Neural cell (in vitro differentiated cells): ENCODE data around the gene SPATA31D4. TPM values are rescaled to one million over a fixed set of nuclear protein-coding genes. Genes with fewer than 3 reads are reported as not detected.

ENCODE experiments used
- H2AFZ ChIP-seq: fragments of 200-600, 300-800 bp; sonication (generic), shearing (Covaris generic); 2 replicates; pipeline ENCODE4 v1.6.0; 2014; ENCODE audit warnings: low read depth, mild to moderate bottlenecking, antibody characterized with exemption, low read length, moderate library complexity
- H3F3A ChIP-seq: fragments of 200-600 bp; shearing (Covaris generic); 2 replicates; pipeline ENCODE4 v1.6.1; 2016; ENCODE audit warnings: mild to moderate bottlenecking, moderate library complexity, mixed read lengths, antibody characterized with exemption, low read length; ENCODE audit not compliant: insufficient read depth, poor library complexity, severe bottlenecking
- H3K27ac ChIP-seq: fragments of 200-600, 300-800 bp; sonication (generic), shearing (Covaris generic); 2 replicates; pipeline ENCODE4 v1.5.1; 2014; ENCODE audit warnings: mild to moderate bottlenecking, low read length, moderate library complexity
- H3K27me3 ChIP-seq: fragments of 300-800, 200-600 bp; sonication (generic), shearing (Covaris generic); 2 replicates; pipeline ENCODE4 v1.6.0; 2014; ENCODE audit warnings: mild to moderate bottlenecking, low read depth, low read length, moderate library complexity; ENCODE audit not compliant: insufficient read depth
- H3K36me3 ChIP-seq: fragments of 300-800, 200-600 bp; sonication (generic), shearing (Covaris generic); 2 replicates; pipeline ENCODE4 v1.5.1; 2014; ENCODE audit warnings: mild to moderate bottlenecking, antibody characterized with exemption, low read length, moderate library complexity; ENCODE audit not compliant: insufficient read depth
- H3K4me2 ChIP-seq: fragments of 300-800, 200-600 bp; sonication (generic), shearing (Covaris generic); 2 replicates; pipeline ENCODE4 v1.6.0; 2014; ENCODE audit warnings: mild to moderate bottlenecking, low read length
- H3K4me3 ChIP-seq: fragments of 300-800, 200-600 bp; sonication (generic), shearing (Covaris generic); 2 replicates; pipeline ENCODE4 v1.5.1; 2014; ENCODE audit warnings: mild to moderate bottlenecking, low read length, moderate library complexity
- H3K79me2 ChIP-seq: fragments of 200-600 bp; shearing (Covaris generic); replicated peaks from 2 replicates; pipeline ENCODE4 v1.6.0; 2014; ENCODE audit warnings: mild to moderate bottlenecking, low read length, moderate library complexity; ENCODE audit not compliant: insufficient read depth
- H3K9ac ChIP-seq: fragments of 300-800, 200-600 bp; sonication (generic), shearing (Covaris generic); 2 replicates; pipeline ENCODE4 v1.6.1; 2016; ENCODE audit warnings: mild to moderate bottlenecking, low read length, mixed read lengths
- H3K9me2 ChIP-seq: fragments of 200-600 bp; shearing (Covaris generic); 2 replicates; pipeline ENCODE4 v1.6.1; 2016; ENCODE audit warnings: mild to moderate bottlenecking, low read length, mixed read lengths; ENCODE audit not compliant: insufficient read depth
- H3K9me3 ChIP-seq: fragments of 200-600, 300-800 bp; sonication (generic), shearing (Covaris generic); 2 replicates; pipeline ENCODE4 v1.6.1; 2016; ENCODE audit warnings: mild to moderate bottlenecking, mixed run types, low read length, moderate library complexity, mixed read lengths
- H4K20me1 ChIP-seq: fragments of 200-600 bp; shearing (Covaris generic); 2 replicates; pipeline ENCODE4 v1.6.1; 2016; ENCODE audit warnings: mild to moderate bottlenecking, mixed run types; ENCODE audit not compliant: insufficient read depth
- CTCF ChIP-seq: fragments of 450-650 bp; IDR thresholded peaks from 2 replicates; pipeline ENCODE4 v1.5.1; 2014; ENCODE audit warnings: antibody characterized with exemption, mild to moderate bottlenecking, moderate library complexity; ENCODE audit not compliant: poor library complexity, severe bottlenecking
- EP300 ChIP-seq: fragments of 450-650 bp; conservative IDR thresholded peaks from 2 replicates; pipeline ENCODE4 v1.6.1; 2014; ENCODE audit warnings: antibody characterized with exemption, mild to moderate bottlenecking, moderate library complexity; ENCODE audit not compliant: poor library complexity, severe bottlenecking
- EZH2 ChIP-seq: fragments of 200-600, 300-800 bp; shearing (Covaris generic), sonication (generic); IDR thresholded peaks from 2 replicates; pipeline ENCODE4 v1.6.1; 2014; ENCODE audit warnings: antibody characterized with exemption, low read length, borderline replicate concordance, mild to moderate bottlenecking; ENCODE audit not compliant: insufficient read depth, poor library complexity, severe bottlenecking
- MXI1 ChIP-seq: fragments of 450-650 bp; conservative IDR thresholded peaks from 2 replicates; pipeline ENCODE4 v1.6.1; 2014; ENCODE audit warnings: antibody characterized with exemption, mild to moderate bottlenecking; ENCODE audit not compliant: poor library complexity, severe bottlenecking
- POLR2AphosphoS5 ChIP-seq: IDR thresholded peaks from 2 replicates; pipeline ENCODE4 v1.6.1; 2012
- RAD21 ChIP-seq: fragments of 450-650 bp; conservative IDR thresholded peaks from 2 replicates; pipeline ENCODE4 v1.6.1; 2014; ENCODE audit warnings: antibody characterized with exemption, mild to moderate bottlenecking, moderate library complexity
- REST ChIP-seq: IDR thresholded peaks from 2 replicates; pipeline ENCODE4 v1.6.1; 2012; ENCODE audit warnings: borderline replicate concordance
- SMC3 ChIP-seq: fragments of 450-650 bp; conservative IDR thresholded peaks from 2 replicates; pipeline ENCODE4 v1.6.1; 2014; ENCODE audit warnings: antibody characterized with exemption, mild to moderate bottlenecking, moderate library complexity; ENCODE audit not compliant: poor library complexity
- TAF1 ChIP-seq: IDR thresholded peaks from 2 replicates; pipeline ENCODE4 v1.6.1; 2012; ENCODE audit warnings: low read depth
- polyA plus RNA-seq: library from polyadenylated mRNA; depleted of rRNA; stranded (reverse); fragments of >200 nt; gene quantifications from 2 replicates; pipeline ENCODE4 v1.2.3, GENCODE V29; 2014

SPATA31D4 gene
- polyA plus RNA-seq, 1 donor from 2014 or later: not detected

DNA sequence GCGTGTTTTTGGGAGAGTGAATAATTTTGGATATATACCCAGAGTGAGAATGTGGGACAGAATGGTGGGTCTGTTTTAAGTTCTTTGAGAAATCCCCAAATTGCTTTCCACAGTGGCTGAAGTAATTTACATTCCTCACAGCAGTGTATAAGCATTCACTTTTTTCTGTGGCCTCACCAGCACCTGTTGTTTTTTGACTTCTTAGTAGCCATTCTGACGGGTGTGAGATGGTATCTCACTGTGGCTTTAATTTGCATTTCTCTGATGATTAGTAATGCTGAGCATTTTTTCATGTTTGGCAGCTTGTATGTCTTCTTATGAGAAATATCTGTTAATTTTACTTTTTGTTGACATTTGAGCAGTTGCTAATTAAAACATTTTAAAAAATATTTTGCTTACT, 51.0 kb downstream of the SPATA31D4 start:
- Histone ChIP-seq H3K27me3 (no peaks in the 10 kb centered on the region), H3K36me3 (no peaks in the 10 kb centered on the region), H3K27ac (no peak overlapping the region), H3K9ac (no peak overlapping the region), H3K4me3 (no peak overlapping the region), H3K4me2 (no peak overlapping the region), H3K9me2 (no peaks in the 10 kb centered on the region), H3K79me2 (no peaks in the 10 kb centered on the region), H2AFZ (no peak overlapping the region), H4K20me1 (no peaks in the 10 kb centered on the region), H3F3A (no peaks in the 10 kb centered on the region), H3K9me3 (no peaks in the 10 kb centered on the region)
- no peak for TF ChIP-seq RAD21
- TF ChIP-seq MXI1: no peak
- no peak for TF ChIP-seq REST
- TF ChIP-seq CTCF: no peak
- no peak for TF ChIP-seq EZH2
- no peak for TF ChIP-seq SMC3
- no peak for TF ChIP-seq TAF1
- TF ChIP-seq EP300: no peak
- no peak for TF ChIP-seq POLR2AphosphoS5

DNA sequence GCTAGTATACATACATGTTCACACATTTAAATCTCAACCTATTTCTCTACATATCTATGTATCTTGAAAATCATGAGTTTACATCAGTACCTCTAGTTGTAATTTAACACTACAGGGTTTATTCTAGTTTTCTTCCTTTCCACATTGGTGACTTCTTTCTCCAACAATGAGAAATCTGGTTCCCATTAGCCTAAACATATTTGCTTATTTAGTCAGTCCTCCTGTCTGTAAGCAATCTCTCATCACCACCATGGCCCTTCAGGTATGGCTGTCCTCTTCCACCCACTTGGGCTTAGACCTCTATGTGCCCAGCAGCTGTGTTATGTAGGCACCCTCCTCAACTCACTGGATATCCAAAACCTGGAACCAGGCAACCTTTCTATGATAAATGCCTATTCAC, 52.3 kb downstream of the SPATA31D4 start:
- H4K20me1 ChIP-seq: no peaks in the 10 kb centered on the region
- no peaks in the 10 kb centered on the region for H3K79me2 ChIP-seq

More for the DNA sequence above, 52.3 kb downstream of the SPATA31D4 start:
- no peaks in the 10 kb centered on the region for H3K36me3 ChIP-seq
- no peak overlapping the region for H3K9ac ChIP-seq
- H3K27ac ChIP-seq: no peak overlapping the region
- no peaks in the 10 kb centered on the region for H3K27me3 ChIP-seq
- no peak overlapping the region for H3K4me2 ChIP-seq
- H3F3A ChIP-seq: no peaks in the 10 kb centered on the region
- TF ChIP-seq POLR2AphosphoS5: no peak
- no peak for TF ChIP-seq MXI1
- TF ChIP-seq CTCF: no peak
- TF ChIP-seq SMC3: no peak
- no peak for TF ChIP-seq EZH2
- TF ChIP-seq RAD21: no peak
- no peak for TF ChIP-seq REST
- no peak for TF ChIP-seq TAF1
- TF ChIP-seq EP300: no peak
- no peaks in the 10 kb centered on the region for H3K9me2 ChIP-seq
- no peak overlapping the region for H2AFZ ChIP-seq
- no peaks in the 10 kb centered on the region for H3K9me3 ChIP-seq
- no peak overlapping the region for H3K4me3 ChIP-seq
